ENCODE results near the gene AGAP1.

Gene AGAP1

DNA sequence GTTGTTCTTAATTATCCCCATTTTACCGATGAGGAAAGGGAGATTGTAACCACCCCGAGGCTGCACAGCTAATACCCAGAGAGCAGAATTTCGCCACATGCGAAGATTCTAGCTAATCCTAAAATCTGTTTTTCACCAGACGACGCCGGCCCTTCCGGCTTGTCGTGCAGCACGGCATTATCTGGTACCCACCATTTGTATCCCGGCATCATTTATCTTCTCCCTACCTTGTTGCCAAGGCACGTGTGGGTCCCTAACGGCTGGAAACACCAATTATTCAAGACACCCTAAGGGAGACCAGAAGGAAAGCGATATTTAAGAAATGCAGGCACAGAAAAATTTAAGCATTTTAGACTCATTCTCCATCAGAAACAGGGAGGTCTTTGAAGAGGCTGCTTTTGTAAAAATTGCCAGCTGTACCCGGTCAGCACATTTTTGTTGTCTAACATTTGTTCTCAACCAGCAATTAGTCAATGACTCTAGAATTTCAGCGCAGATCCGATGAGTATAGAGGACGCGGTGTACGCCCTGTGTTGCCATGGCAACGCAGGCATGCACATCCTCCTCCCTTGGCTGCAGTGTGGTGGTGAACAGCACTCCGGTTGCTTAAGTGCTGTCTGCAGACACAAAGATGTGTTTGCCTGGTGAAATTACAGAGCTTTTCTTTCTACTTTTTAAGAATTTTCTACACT lies 111.6 kb downstream of the AGAP1 start:
- Histone ChIP-seq H3K9me3 (peaks cover 24% of the 10 kb centered on the region), H3K4me3 (no peak overlapping the region), H4K20me1 (peaks cover 59% of the 10 kb centered on the region), H3K27me3 (no peaks in the 10 kb centered on the region), H3K27ac (no peak overlapping the region), H3K4me2 (no peak overlapping the region), H3K9ac (no peak overlapping the region), H3K4me1 (peaks cover 40% of the 10 kb centered on the region), H3K36me3 (no peaks in the 10 kb centered on the region; the same call in 1 of the 2 replicates)
- TF ChIP-seq Cebpa-rat (IDR thresholded peaks at IDR 0.05): no peak

DNA sequence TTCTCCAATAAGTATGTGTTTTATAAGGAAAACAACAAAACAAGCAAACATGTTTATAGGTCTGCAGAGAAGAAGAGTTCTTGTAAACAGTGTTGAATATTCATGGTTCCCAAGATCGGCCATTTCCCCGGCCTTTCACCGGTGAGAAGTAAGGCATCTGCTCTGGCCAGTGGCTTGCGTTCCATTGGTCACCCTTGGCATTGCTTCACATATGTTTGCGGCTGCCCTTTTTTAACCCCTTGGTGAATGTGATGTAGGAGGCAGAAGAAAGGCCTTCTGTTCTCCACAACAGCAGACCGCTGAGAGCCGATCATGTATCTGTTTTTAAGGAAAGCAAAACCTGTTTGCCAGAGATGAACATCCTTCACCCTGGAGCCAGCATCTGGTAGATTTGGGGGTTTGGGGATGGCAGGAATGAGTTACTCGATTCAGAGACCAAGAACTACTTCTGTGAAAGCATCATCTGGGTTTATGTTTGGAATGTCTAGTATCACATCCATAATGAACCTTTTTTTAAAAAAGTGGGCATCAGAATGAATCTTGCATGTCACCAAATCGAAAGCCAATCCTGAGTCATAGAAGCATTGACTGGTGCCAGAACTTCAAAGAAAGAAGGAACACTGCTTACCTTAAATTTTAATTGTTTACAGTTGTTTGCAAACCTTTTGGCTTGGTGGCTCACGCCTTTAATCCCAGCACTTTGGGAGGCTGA lies 112.3 kb downstream of the AGAP1 start:
- TF ChIP-seq Cebpa-rat (IDR thresholded peaks at IDR 0.05): no peak
- Histone ChIP-seq H3K4me3 (no peak overlapping the region), H3K27ac (no peak overlapping the region), H3K36me3 (no peaks in the 10 kb centered on the region; the same call in 1 of the 2 replicates), H4K20me1 (peaks cover 59% of the 10 kb centered on the region), H3K9me3 (peaks cover 24% of the 10 kb centered on the region), H3K9ac (no peak overlapping the region), H3K4me2 (no peak overlapping the region), H3K27me3 (no peaks in the 10 kb centered on the region), H3K4me1 (peaks cover 40% of the 10 kb centered on the region)

DNA sequence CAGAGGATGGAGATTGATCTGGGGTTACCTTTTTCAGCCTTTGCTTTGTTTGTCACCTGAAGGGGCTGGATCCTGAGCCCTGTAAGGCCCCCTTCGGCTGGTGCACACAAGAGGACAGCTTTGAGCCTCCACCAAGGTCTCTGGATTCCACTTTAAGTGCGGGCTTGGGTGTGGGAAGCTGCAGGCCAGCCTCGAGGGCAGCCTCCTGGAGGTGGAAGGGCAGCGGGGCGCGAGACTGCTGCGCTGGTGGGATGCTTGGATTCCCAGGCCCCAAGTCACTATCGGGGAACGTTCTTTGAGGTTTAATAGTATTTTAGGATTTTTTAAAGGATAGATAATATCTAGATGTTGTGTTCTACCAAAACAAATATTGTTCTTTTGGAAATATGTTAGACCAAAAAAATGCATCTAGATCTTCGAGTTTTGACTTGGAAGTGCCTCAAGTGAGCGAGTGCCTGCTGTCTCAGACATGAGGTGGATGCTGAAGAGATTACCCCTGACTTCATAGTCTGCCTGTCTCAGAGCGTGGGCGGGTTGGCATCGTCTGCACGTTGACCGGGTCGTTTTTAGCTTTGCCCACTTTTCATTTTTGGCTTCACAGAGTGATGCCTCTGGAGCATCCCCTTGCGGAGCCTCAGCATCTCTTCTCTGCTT lies 113.8 kb downstream of the AGAP1 start:
- Histone ChIP-seq H3K27ac (no peak overlapping the region), H3K4me2 (no peak overlapping the region), H3K4me1 (peaks cover 40% of the 10 kb centered on the region), H4K20me1 (peaks cover 62% of the 10 kb centered on the region), H3K4me3 (no peak overlapping the region), H3K27me3 (no peaks in the 10 kb centered on the region), H3K36me3 (no peaks in the 10 kb centered on the region; the same call in 1 of the 2 replicates), H3K9me3 (peaks cover 20% of the 10 kb centered on the region), H3K9ac (no peak overlapping the region)
- TF ChIP-seq Cebpa-rat (IDR thresholded peaks at IDR 0.05): no peak

DNA sequence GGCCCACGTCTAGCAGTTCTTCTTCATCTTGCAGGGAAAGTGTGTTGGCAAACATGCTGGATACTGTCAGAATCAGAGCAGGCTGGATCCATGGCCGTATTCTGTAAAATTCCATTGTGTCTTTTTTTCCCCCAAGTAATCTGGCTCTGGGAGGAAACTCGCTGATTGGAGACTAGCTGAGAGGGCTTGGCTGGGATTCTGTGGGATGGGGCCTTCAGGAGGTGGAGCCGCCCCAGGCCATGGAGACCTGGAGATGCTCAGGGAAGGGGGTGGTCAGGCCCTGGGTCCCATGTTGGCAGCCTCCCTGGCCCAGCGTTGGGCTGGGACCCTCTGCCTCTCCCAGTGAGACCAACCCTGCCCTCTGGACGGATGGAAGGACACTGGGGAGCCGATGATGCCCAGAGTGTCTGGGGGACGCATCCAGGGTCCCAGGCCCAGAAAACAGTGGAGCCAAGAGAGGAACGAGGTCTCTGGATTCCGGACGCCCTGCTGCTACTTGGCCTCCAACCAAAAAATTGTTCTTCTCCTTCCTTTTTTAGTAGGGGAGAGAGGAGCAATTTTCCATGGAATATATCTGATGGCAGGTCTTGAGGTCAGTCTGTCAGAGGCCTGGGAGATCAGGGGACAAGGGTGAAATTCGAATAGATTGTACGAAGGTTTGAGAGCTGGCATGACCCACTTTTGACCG lies 114.5 kb downstream of the AGAP1 start:
- Histone ChIP-seq H3K27me3 (no peaks in the 10 kb centered on the region), H3K9ac (no peak overlapping the region), H4K20me1 (peaks cover 63% of the 10 kb centered on the region), H3K4me2 (no peak overlapping the region), H3K4me1 (peaks cover 45% of the 10 kb centered on the region), H3K27ac (no peak overlapping the region), H3K9me3 (peaks cover 14% of the 10 kb centered on the region), H3K4me3 (no peak overlapping the region), H3K36me3 (no peaks in the 10 kb centered on the region; the same call in 1 of the 2 replicates)
- TF ChIP-seq Cebpa-rat (IDR thresholded peaks at IDR 0.05): no peak

DNA sequence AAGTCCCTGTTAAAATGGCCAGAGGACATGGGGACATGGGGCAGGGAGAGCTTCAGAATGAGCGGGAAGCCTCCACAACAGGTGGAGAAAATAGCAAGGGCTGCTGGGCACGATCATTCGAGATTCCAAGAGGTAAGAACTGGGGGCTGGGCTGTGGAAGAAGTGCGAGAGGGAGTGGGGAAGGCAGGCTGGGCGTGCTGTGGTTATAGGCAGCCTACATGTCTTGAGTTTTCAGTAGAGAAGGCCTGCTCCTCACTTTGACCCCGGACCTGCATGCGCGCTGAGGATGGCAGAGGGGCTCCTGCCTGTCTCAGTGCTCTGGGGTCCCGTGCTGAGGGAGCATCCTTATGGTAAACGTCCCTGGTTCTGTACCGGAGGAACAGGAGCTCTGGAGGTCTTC lies 115.5 kb downstream of the AGAP1 start:
- Histone ChIP-seq H3K27ac (no peak overlapping the region), H3K36me3 (no peaks in the 10 kb centered on the region), H3K4me2 (no peak overlapping the region), H3K4me3 (no peak overlapping the region), H3K4me1 (peaks cover 51% of the 10 kb centered on the region), H3K9me3 (peaks cover 4% of the 10 kb centered on the region; the same call in 1 of the 2 replicates), H3K27me3 (no peaks in the 10 kb centered on the region), H4K20me1 (peaks cover 72% of the 10 kb centered on the region), H3K9ac (no peak overlapping the region)
- no peak for TF ChIP-seq Cebpa-rat (IDR thresholded peaks at IDR 0.05)

DNA sequence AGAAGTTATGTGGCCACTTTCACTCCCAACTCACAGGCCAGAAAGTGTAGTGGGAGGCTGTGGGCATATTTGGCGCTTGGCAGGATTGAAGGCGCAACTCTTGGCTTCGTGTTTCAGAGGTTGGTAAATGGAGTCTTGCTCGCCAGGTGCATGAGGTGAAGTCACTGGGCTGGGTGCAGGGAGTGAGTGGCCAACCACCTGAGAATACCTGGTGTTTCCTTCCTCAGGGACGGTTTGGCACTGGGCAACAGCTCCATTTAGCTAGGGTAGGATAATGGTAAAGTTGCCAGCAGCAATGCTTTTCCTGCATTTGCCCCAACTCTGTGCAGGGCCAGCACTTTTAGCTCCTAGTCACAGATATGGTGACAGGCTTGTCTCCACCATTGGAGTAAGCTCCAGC lies 115.9 kb downstream of the AGAP1 start:
- H3K9me3 ChIP-seq: peaks cover 3% of the 10 kb centered on the region; the same call in 1 of the 2 replicates
- TF ChIP-seq Cebpa-rat (IDR thresholded peaks at IDR 0.05): no peak
- H3K27me3 ChIP-seq: no peaks in the 10 kb centered on the region
- no peak overlapping the region for H3K4me3 ChIP-seq
- no peaks in the 10 kb centered on the region for H3K36me3 ChIP-seq
- H3K4me1 ChIP-seq: peaks cover 55% of the 10 kb centered on the region
- no peak overlapping the region for H3K27ac ChIP-seq
- H3K9ac ChIP-seq: no peak overlapping the region
- no peak overlapping the region for H3K4me2 ChIP-seq
- peaks cover 76% of the 10 kb centered on the region for H4K20me1 ChIP-seq

DNA sequence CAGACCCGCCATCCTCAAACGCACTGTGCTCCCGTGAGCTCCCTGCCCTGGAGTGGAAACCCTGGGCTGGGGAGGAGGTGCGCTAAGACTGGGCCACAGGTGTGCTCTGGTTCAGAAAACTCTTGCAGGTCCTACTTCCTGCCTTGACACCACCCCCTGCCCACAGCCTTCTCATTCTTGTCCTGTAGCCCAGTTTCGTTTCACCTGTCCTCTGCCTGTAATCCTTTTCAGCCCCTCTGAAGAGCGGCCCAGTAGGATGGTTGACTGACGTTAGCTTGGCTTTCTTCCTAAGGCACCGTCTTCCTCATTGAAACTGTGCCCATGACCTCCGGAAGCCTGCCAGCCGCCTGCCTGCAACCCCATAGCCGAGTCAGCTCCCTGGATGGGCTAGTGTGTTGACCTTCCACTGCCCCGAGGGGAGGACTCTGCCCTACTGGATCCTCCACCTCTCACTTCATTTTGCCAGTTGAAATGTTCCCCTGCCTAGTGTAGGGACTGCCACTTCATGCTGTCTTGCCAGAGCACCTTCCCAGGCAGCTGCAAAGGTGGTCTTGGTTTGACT lies 116.9 kb downstream of the AGAP1 start:
- Histone ChIP-seq H3K27ac (no peak overlapping the region), H3K4me2 (peak overlapping the region; percentile 43), H3K4me1 (peaks cover 59% of the 10 kb centered on the region), H3K9me3 (no peaks in the 10 kb centered on the region), H3K27me3 (no peaks in the 10 kb centered on the region), H4K20me1 (peaks cover 78% of the 10 kb centered on the region), H3K4me3 (no peak overlapping the region), H3K36me3 (no peaks in the 10 kb centered on the region), H3K9ac (no peak overlapping the region)
- no peak for TF ChIP-seq Cebpa-rat (IDR thresholded peaks at IDR 0.05)

DNA sequence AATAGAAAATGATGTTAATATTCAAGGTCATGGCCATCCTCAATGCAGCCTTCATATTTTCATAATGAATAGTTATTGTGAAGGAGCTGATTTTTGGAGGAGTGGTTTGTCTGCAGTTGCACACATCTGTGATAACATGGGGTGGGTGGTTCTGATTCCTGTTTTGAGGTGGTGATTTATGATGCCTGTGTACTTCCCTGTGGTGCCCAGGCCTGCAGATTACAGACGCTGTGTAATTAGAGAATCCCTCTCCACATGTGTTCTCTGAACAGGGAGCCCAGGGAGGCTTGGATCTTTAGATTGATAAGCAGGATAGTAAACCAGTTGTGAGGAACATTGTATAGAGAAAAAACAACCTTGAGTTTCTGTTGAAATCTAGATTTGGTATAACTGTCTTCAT lies 117.5 kb downstream of the AGAP1 start:
- no peak for TF ChIP-seq Cebpa-rat (IDR thresholded peaks at IDR 0.05)
- H3K27ac ChIP-seq: no peak overlapping the region
- H3K27me3 ChIP-seq: no peaks in the 10 kb centered on the region
- no peaks in the 10 kb centered on the region for H3K36me3 ChIP-seq
- H3K9ac ChIP-seq: no peak overlapping the region
- H4K20me1 ChIP-seq: peaks cover 73% of the 10 kb centered on the region
- peaks cover 62% of the 10 kb centered on the region for H3K4me1 ChIP-seq
- no peak overlapping the region for H3K4me3 ChIP-seq
- H3K4me2 ChIP-seq: peak overlapping the region; percentile 43
- H3K9me3 ChIP-seq: no peaks in the 10 kb centered on the region

DNA sequence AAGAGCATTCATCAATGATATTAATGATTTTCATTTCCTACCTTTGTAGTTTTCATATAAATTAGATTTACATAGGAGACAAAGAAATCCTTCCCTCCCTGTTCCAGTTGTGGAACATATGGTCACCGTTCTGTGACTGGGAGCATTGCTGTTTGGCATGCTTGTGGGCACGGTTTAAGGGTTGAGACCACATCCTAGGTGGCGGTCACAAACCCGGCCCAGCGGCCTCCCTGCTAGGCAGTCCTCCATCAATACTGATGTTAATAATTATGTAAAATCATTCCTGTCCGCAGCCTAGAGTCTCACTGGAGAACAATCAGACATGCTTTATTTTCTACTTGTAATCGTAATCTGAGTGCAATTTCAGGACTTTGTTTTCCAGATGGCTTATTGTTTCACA lies 117.9 kb downstream of the AGAP1 start:
- Histone ChIP-seq H3K4me3 (no peak overlapping the region), H3K36me3 (no peaks in the 10 kb centered on the region), H3K9ac (no peak overlapping the region), H3K4me2 (peak overlapping the region; percentile 43), H3K27me3 (no peaks in the 10 kb centered on the region), H4K20me1 (peaks cover 69% of the 10 kb centered on the region), H3K4me1 (peaks cover 66% of the 10 kb centered on the region), H3K9me3 (no peaks in the 10 kb centered on the region), H3K27ac (no peak overlapping the region)
- TF ChIP-seq Cebpa-rat (IDR thresholded peaks at IDR 0.05): no peak
